ENCODE data around the gene PTPRG.

PTPRG gene

DNA sequence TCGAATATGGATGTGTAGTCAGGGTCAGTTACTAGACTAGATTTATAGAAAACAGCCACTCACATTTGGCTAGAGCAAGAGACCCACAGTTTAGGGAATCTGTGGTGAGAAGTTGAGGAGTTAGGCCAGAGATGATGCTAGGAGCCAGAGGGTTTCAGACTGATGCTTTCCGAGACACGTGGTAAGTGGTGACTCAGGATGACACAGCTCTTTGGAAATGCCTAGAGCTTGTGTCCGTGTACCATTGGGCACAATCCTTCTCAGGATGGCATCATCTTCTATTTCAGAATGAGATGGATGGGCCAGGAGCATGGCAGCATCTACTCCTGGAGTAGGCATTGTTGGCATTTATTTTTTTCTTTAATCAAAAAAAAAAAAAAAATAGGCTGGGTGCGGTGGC, 28.5 kb downstream of the PTPRG start:
- no peak for DNase-seq (ENCODE audit: low spot score)

GRCh38 chr3:61591300-61591699, 29.9 kb downstream of the PTPRG start:
- no peak for DNase-seq (ENCODE audit: low spot score)

DNA sequence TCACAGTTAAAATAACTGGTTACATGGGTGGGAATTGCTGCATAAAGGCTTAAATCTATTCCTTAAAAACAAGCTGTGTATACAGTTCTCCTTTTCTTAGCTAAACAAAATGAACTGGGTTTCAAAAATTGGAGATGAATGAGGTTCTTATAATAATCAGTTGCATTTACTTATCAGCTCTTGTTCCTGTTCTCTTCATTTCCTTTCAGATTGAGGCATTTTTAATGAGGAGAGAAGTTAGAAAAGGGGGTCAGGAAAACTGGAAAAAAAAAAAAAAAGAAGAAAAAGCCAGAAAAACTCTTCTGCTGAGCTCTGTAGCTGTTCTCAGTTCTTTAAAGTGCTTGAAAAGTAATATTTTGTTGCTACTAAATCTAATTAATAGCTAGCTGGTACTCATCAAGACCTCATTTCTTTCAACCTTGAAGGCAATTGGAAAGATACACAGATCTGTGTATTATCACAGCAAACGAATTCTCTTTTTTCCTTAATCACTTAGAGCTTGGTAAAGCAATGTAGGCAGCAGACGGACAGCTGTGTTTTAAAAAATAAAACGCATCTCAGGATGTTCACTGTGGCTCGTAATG, 32.2 kb downstream of the PTPRG start:
- DNase-seq (ENCODE audit: low spot score), result no peak

DNA sequence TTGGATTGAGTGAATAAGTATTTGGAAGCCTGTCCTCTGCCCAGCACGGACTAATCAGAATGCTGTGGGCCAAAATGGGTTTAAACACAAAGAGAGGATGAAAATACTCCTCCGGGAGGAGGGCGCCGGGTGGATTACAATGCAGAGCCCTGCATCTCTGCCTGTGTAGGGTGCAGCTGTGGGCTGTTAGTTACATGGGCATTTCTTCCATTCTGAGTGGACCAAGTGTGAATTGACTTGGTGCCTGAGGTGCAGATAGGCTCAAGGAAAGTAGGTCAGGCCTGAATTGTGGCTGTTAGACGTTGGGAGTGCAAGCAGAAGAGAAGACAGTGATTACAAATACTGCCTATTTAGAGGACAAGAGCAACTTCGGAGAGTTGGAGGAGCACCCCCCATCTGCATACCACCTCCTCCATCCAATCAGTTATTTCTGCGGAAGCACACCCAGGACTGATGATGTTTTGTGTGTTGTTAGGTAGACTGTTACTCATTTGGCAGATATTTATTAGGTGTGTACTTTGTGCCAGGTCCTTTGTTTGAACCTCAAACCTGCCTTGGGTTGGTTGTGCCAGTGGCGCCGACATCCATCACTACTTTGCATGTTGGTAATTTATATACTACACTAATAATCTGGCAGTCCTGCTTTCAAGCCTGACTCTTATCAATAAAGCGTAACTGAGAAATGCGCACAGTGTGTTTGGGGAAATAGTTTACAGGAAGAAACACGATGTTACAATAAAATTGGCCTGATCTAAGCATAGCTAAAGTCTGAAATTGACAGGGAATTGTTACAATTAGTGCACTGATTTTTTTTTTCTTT, 33.0 kb downstream of the PTPRG start:
- no peak for DNase-seq (ENCODE audit: low spot score)

DNA sequence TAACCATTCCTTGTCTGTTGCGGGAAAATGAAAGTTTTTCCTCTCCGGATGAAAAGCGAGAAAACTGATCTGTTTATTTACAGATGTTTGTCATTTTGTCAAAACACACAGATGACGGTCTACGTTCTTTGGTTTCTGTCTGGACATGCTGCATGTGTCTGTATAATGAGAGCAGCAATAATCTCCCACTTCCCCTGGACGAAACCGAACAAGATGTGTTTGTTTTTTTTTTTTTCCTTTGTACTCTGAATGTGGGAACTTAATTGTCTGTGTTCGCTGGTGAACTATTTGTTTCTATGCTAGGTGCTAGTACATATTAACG, 33.6 kb downstream of the PTPRG start:
- no peak for DNase-seq (ENCODE audit: low spot score)

- DNase-seq (ENCODE audit: low spot score), result no peak
Measured at GRCh38 chr3:61595288-61595687, 33.9 kb downstream of the PTPRG start.

- no peak for DNase-seq (ENCODE audit: low spot score)
Measured at GRCh38 chr3:61595826-61596225, 34.5 kb downstream of the PTPRG start.

- DNase-seq (ENCODE audit: low spot score), result no peak
Measured at GRCh38 chr3:61597906-61598305, 36.5 kb downstream of the PTPRG start.

DNA sequence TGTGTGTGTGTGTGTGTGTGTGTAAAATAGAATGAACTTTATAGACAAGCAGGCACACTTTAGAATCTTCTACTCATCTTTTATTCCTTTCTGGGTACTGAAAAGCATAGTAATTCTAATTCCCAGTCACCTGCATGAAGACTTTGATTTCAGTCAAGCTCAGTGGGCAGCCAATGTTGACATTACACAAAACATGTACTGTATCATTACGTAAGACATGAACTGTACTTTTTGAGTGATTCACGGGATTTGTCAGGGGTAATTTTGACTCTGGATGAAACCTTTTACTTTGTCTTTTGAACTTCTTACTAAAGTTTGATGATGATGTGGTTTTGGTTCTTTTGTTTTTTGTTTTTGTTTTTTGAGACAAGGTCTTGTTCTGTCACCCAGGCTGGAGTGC, 38.8 kb downstream of the PTPRG start:
- DNase-seq (ENCODE audit: low spot score), result no peak

- no peak for DNase-seq (ENCODE audit: low spot score)
Measured at GRCh38 chr3:61601831-61602230, 40.5 kb downstream of the PTPRG start.

DNA sequence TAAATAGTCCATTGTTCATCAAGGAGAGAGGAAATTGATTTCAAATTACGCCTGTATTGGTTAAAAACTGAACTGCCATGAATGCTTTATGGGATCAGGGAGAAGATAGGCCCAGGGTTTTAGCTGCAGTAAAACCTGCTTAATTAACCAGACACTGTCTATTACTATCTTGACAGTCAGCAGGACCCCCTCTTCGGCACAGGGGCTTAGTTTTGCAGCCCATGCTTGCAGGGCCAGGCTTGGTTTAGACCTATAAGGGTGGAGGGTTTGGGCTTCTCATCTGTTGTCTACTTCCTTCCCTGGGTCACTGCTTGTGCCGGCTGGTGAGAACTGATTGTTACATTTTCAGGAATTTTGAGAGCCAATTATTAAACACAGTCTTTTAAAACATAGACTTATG, 41.1 kb downstream of the PTPRG start:
- no peak for DNase-seq (ENCODE audit: low spot score)

DNA sequence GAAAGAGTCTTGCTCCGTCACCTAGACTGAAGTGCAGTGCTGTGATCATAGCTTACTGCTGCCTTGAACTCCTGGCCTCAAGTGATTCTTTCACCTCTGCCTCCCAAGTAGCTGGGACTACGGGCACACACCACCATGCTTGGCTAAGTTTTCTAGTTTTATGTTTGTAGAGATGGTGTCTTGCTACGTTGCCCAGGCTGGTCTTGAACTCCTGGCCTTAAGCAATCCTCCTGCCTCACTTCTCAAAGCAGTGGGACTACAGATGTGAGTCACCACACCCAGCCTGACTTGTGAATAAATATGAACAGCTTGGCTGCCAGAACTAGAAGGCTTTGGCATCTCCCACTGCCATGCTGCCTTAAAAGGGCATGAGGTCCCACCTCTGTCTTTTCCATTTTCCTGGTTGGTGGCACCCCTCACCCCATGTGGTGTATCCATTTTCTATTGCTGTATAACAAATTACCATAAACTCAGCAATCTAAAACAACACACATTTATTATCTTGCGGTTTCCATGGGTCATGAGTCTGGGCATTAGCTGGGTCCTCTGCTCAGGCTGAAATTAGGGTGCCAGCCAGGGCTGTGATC, 44.3 kb downstream of the PTPRG start:
- DNase-seq (ENCODE audit: low spot score), result no peak

DNA sequence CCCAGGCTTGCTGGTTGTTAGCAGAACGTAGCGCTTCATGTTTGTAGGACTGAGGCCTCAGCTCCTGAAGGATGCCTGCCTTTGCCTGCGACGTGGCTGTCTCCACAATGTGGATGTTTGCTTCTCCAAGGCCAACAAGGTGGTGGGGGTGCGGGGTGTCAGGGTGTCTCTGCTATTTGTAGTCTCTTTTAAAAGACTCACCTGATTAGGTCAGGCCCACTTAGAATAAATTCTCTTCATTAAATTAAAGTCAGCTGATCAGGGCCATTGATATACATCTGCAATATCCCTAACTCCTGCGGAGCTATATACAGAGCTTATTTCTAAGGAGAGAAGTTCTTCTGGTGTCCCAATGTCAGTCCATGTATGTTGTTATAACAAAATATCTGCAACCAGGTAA, 44.8 kb downstream of the PTPRG start:
- DNase-seq (ENCODE audit: low spot score), result no peak

DNA sequence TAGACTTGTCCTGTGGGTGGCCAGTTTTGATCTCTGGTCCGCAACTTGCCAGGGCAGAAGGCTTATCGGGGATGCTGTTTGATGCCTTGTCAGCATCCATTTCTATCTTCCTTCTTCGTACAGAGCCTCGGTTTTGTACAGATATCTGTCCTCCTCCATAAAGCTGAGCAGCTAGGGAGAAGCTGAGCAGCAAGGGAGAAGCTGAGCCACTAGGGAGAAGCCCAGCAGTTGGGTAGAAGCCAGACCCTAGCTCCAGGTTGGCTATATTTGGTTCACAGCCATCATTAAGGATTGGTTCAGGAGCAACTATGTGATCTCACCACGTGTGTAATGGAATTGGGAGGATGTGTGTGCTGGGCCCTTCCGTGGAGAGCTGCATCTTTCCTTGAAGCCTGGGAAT, 46.7 kb downstream of the PTPRG start:
- DNase-seq (ENCODE audit: low spot score), result no peak

- DNase-seq (ENCODE audit: low spot score), result no peak
Measured at GRCh38 chr3:61608711-61609110, 47.3 kb downstream of the PTPRG start.

GRCh38 chr3:61610316-61610715, 48.9 kb downstream of the PTPRG start:
- DNase-seq (ENCODE audit: low spot score), result no peak

DNA sequence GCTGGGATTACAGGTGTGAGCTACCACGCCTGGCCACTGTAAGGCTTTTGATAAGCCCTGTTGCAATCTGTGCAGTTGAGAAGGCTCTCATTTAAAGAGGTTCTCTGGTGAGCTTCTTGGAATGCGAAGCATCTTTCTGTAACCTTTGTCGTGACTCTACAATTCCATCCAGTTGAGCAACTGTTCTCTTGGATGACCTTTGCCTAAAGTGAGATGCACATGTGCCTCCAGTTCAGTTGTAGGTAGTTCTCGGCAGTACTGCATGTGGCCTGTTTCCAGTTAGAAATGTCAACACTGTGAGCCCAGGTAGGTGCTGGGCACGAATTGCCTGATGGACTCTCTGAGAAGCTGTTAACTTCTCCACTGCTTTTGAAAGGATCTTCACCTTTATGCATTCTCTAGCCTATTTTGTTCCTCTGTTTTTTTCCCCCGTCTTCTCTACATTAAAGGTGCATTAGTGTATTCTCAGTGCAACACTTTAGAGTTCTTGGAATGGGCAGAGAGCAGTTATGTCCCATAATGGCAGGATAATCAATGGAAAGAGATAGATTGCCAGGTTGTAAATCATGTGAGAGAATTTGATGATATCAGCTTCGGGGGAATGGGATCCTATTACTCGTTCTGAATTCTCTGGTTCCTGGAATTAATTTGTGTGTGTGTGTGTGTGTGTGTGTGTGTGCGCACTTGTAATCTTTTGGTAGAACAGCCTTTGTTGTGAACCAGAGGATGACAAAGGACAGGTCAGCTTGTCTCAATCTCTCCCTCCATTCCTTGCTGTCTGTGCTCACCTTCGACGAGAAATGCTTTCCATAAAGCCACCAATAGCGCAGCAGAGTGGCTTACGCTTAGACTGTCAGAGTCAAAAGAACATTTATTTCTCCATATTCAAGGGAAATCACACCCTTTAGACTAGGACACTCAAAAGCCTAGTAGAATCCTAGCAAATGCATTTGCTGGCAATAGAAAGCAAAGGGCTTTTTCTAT, 51.1 kb downstream of the PTPRG start:
- DNase-seq (ENCODE audit: low spot score), result no peak

DNA sequence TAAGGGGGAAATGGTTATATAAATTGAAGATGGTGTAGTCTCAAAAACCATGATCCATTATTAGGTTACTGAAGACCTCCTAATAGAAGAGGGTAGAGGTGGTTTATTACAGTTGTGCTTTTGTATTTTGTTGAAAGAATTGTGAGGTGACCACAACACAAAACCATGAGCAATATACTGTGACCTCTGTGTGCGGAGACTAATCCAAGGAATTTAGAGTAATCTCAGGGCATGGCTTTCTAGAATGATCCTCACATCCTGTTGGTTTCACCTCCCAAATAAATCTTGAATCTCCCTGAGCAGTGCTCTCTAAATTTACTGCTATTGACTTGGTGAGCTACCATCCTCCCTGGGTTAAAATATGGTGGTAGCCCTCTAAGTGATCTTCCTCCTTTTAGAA, 52.3 kb downstream of the PTPRG start:
- DNase-seq (ENCODE audit: low spot score), result no peak

DNA sequence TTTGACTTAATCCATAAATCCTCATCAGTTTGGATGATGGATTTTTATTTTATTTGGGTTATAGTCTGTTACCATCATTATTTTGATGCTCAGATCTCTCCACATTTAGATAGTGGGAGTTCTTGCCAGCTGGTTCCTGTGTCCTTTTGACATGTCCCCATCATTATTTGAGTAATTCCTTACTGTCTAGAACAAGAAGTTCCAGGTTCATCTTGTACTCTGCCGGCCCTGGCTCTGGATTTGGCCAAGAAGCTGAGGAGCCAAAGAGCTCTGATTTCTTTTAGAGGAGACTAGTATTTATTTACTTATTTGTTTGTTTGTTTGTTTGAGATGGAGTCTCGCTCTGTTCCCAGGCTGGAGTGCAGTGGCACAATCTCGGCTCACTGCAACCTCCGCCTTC, 54.3 kb downstream of the PTPRG start:
- no peak for DNase-seq (ENCODE audit: low spot score)

- no peak for DNase-seq (ENCODE audit: low spot score)
Measured at GRCh38 chr3:61616586-61616985, 55.2 kb downstream of the PTPRG start.

GRCh38 chr3:61617041-61617440, 55.7 kb downstream of the PTPRG start:
- no peak for DNase-seq (ENCODE audit: low spot score)

GRCh38 chr3:61617651-61618050, 56.3 kb downstream of the PTPRG start:
- no peak for DNase-seq (ENCODE audit: low spot score)

DNA sequence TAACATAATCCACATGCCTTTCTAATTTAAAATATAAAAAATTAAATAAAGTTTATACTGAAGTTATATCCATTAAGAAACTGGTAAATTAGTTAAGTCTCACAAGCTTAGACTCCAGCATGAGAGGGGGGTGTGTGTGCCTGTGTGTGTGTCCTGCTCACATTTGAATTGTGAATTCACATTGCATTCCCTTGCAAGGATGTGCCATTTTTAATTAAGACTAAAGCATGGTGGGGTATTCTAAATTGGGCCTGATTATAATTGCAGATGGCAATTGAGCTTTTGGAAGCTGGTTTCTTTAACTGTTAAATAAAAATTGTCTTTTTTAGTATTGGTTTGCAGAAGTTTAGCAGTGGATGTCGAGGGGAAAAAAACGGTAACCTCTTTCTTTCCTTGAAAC, 56.9 kb downstream of the PTPRG start:
- DNase-seq (ENCODE audit: low spot score), result no peak

Data from CD4-positive, alpha-beta T cell treated with Interleukin-15 for 4 hours (primary cell).